Stimulated activated naive B cell treated with anti-CD40 and anti-IgM and Interleukin-4, amounts not matched to agents 10 μg/mL and 1 μg/mL and 100 μg/mL, for 72 hours (primary cell): ENCODE measurements around the gene HBM.
"Not testable (repeated sequence)": the region's sequence is repeated elsewhere in the genome, so short reads cannot be mapped to it uniquely, and the experiment has no call there.

Source experiments
- ATAC-seq, 2 donors: fragments of 150-1000 bp; cut with Tn5 transposase; replicated peaks; 2 replicates each; pipeline ENCODE4 v1.10.0; 2021; ENCODE audit warnings: moderate library complexity in 1 of 2
- DNase-seq: peaks from one replicate; pipeline ENCODE4 v3.0.0; 2021
- H3K27ac Mint-ChIP-seq: one replicate; pipeline ENCODE4 v1.8.0; 2022; ENCODE audit warnings: mild to moderate bottlenecking, mixed read lengths
- H3K27me3 Mint-ChIP-seq, 2 donors: one replicate each; pipeline ENCODE4 v1.8.0; 2022; ENCODE audit warnings: mixed read lengths in 2 of 2
- H3K36me3 Mint-ChIP-seq, 2 donors: one replicate each; pipeline ENCODE4 v1.8.0; 2022; ENCODE audit warnings: mixed read lengths in 2 of 2, mild to moderate bottlenecking in 1 of 2
- H3K4me1 Mint-ChIP-seq, 2 donors: one replicate each; pipeline ENCODE4 v1.8.0; 2022; ENCODE audit warnings: mixed read lengths in 2 of 2, mild to moderate bottlenecking in 1 of 2
- H3K4me3 Mint-ChIP-seq, 2 donors: one replicate each; pipeline ENCODE4 v1.8.0; 2022; ENCODE audit warnings: mild to moderate bottlenecking in 2 of 2, mixed read lengths in 2 of 2, moderate library complexity in 1 of 2
- H3K9me3 Mint-ChIP-seq, 2 donors: one replicate each; pipeline ENCODE4 v1.8.0; 2022; ENCODE audit warnings: mixed read lengths in 2 of 2, mild to moderate bottlenecking in 1 of 2

Gene HBM, protein sequence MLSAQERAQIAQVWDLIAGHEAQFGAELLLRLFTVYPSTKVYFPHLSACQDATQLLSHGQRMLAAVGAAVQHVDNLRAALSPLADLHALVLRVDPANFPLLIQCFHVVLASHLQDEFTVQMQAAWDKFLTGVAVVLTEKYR

DNA sequence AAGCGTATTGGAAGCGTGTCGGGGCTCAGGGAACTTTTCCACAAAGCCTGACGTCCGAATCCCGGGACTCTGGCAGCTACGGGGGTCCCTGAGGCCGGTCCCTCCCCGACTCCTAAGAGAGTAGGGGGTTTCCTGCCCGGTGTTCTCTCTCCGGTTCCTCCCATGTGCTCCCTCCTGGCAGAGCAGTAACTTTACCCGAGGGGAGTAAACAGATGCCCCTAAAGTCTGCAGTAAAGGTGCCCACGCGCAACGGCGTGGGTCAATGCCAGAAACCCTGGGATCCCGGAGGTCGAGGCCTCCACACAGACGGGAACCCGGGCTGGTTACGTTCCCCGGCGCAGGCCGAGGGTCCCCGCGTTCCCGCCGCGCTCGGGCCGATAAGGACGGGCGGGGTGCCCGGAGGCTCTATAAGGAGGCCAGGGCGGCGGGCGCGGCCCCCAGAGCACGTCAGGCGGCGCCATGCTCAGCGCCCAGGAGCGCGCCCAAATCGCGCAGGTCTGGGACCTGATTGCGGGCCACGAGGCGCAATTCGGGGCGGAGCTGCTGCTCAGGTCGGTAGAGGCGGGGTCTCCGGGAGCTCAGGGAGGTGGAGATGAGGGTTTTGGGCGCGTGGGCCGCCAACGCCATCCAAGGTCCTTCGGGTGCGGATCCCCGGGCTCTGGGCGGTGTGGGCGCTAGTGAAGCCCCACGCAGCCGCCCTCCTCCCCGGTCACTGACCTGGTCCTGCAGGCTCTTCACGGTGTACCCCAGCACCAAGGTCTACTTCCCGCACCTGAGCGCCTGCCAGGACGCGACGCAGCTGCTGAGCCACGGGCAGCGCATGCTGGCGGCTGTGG lies at the start of gene HBM:
HBM (plus strand) TSS at position 440 of the 836 bp plus-strand sequence; CDS start at position 460, 20 bp downstream.
- Mint-ChIP-seq H3K4me3 (peak within 1 kb of the TSS; percentile 41 to 78), H3K27me3 (peaks cover 50 to 73% of the 10 kb centered on the region in 2 donors), H3K36me3 (no peaks in the 10 kb centered on the region), H3K9me3 (no peaks in the 10 kb centered on the region), H3K27ac (no peak within 1 kb of the TSS), H3K4me1 (peaks cover 3 to 19% of the 10 kb centered on the region in 2 donors)
- DNase-seq, result no peak
- ATAC-seq, result peak in 1 of 2 donors; percentile 18

DNA sequence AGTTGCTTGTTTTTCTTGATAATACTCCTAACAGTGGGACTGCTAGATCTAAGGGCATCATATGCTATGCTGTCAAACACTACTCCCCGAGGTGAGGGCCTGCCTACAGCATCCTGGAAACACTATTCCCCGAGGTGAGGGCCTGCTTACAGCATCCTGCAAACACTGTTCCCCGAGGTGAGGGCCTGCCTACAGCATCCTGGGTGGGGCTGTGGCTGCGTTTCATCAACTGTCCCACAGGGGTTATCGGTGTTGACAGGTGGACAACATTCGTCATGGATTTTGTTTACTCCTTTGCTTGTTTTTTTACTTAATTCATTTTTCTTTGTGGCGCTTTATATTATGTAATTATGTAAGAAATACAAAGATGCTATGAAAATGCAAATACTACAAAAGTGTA lies 49.8 kb upstream of the HBM start:
- peaks cover 36 to 47% of the 10 kb centered on the region in 2 donors for H3K36me3 Mint-ChIP-seq
- H3K9me3 Mint-ChIP-seq, result no peaks in the 10 kb centered on the region
- no peak overlapping the region for H3K27ac Mint-ChIP-seq
- DNase-seq, result no peak
- no peak overlapping the region for H3K4me3 Mint-ChIP-seq
- no peaks in the 10 kb centered on the region for H3K27me3 Mint-ChIP-seq
- no peak for ATAC-seq
- peaks cover 10 to 12% of the 10 kb centered on the region in 2 donors for H3K4me1 Mint-ChIP-seq

DNA sequence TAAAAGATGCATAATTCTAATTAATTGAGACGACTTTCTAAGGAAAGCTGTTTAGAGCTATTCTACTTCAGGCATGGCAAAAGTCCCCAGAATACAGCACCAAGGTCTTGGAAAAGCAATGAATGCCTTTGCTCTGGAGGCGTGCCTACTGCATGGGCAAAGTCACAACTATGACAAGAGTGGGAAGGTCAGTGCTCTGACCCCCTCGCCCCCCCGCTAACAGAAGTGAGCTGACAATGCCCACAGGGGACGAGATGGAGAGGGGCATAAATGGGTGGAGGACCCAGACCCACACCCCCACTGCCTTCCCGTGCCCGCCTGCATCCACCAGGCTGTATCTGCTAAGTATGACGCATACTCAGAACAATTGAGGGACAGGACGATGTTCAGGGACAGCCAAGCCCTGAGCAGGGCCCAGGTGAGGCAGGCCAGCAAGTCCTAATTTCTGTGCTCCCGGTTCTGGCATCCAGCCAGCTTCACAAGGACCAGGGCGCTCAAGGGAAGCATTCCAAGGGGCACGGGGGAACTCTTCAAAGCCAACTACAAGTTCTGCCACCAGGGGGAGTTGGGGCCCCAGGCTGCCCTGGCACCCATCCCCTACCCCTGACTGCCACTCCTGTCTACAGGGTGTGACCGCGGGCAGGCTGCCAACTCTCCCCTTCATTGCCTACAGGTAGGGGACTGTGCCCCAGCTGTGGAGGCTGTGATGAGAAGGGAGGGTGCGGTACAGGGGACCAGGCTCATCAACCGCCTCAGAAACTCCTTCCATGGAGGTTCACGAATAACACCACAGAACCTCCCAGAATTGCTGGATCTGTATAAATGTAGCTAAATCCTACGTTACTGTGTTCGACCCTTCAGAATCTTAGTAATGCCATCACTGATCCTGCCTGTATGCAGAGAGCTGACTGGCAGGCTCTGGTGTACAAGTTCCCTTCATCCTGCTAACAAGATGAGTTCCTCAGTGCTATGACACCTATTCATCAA lies 48.1 kb upstream of the HBM start:
- H3K4me3 Mint-ChIP-seq, result no peak overlapping the region
- DNase-seq (peak; percentile 34), ATAC-seq (peak; percentile 88)
- no peaks in the 10 kb centered on the region for H3K27me3 Mint-ChIP-seq
- peaks cover 25 to 38% of the 10 kb centered on the region in 2 donors for H3K36me3 Mint-ChIP-seq
- H3K27ac Mint-ChIP-seq, result no peak overlapping the region
- H3K9me3 Mint-ChIP-seq, result no peaks in the 10 kb centered on the region
- H3K4me1 Mint-ChIP-seq, result peaks cover 10 to 12% of the 10 kb centered on the region in 2 donors

DNA sequence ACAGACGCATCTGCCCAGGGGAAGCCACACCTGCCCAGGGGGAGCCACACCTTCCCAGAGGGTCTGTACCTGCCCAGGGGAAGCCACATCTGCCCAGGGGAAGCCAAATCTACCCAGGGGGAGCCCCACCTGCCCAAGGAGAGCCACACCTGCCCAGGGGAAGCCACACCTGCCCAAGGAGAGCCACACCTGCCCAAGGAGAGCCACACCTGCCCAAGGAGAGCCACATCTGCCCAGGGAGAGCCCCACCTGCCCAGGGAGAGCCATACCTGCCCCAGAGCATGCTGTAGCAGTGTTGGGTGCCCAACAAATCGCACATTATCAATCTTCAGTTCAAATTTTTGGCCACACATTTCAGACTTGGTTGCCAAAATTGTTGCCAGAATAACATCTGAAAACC lies 46.9 kb upstream of the HBM start:
- no peaks in the 10 kb centered on the region for H3K9me3 Mint-ChIP-seq
- no peak overlapping the region for H3K27ac Mint-ChIP-seq
- H3K4me3 Mint-ChIP-seq, result no peak overlapping the region
- H3K27me3 Mint-ChIP-seq, result no peaks in the 10 kb centered on the region
- peaks cover 6 to 9% of the 10 kb centered on the region in 2 donors for H3K4me1 Mint-ChIP-seq
- H3K36me3 Mint-ChIP-seq, result peaks cover 20 to 38% of the 10 kb centered on the region in 2 donors
- no peak for DNase-seq
- ATAC-seq, result no peak

DNA sequence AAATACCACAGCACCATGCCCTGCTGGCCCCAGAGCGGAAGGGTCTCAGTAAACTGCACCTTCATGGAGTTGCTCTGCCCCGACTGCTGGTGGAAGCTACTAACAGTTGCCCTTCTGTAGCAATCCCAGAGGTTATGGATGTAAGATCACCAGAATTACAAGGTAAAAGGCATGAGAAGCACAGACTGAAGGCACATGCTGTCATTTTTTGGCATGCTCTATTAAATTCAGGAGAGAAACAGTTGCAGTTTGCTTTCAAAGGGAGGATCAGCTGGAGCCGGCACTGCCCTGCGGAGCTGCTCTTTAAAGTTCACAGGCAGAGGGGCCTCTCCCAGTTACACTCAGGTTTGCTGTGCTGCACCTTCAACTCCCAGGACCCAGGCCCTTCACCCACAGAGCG lies 46.5 kb upstream of the HBM start:
- Mint-ChIP-seq H3K4me3 (no peak overlapping the region), H3K36me3 (peaks cover 18 to 38% of the 10 kb centered on the region in 2 donors), H3K27ac (no peak overlapping the region), H3K9me3 (no peaks in the 10 kb centered on the region), H3K4me1 (peaks cover 2 to 6% of the 10 kb centered on the region in 2 donors), H3K27me3 (no peaks in the 10 kb centered on the region)
- no peak for ATAC-seq
- no peak for DNase-seq

DNA sequence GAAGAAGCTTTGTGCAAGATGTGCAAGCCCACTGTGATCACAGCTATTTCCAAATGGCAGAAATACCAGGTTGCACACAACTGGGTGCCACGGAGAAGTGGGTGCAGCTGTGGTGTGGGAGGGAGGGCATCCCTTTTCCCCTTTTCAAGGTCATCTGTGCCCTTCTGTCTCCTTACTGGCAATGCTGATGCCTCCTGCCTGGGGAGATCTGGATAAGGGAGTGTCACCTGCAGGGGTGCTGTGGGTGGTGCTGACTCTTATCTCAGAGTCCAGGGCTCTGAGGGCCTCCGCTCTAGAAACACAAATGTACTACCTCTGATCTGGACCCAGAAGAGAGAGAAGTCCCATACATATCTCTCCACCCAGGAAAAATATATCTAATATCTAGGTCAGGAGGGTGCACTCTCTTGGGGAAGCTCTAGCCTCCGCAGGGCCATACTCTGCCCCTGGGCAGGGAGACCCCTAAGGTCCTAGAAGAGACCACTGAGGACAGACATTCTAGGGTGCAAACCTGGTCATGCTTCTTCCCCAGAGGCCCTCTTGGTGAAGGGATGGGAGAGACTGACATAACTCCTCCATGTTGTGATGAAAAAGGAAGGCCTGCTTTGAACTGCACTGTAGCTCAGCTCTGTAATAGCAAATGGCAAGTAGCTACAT lies 45.8 kb upstream of the HBM start:
- H3K4me3 Mint-ChIP-seq, result no peak overlapping the region
- no peaks in the 10 kb centered on the region for H3K9me3 Mint-ChIP-seq
- no peak for DNase-seq
- H3K36me3 Mint-ChIP-seq, result peaks cover 18 to 36% of the 10 kb centered on the region in 2 donors
- no peaks in the 10 kb centered on the region for H3K27me3 Mint-ChIP-seq
- H3K27ac Mint-ChIP-seq, result no peak overlapping the region
- no peak for ATAC-seq
- H3K4me1 Mint-ChIP-seq, result peaks cover 0 to 5% of the 10 kb centered on the region in 2 donors

DNA sequence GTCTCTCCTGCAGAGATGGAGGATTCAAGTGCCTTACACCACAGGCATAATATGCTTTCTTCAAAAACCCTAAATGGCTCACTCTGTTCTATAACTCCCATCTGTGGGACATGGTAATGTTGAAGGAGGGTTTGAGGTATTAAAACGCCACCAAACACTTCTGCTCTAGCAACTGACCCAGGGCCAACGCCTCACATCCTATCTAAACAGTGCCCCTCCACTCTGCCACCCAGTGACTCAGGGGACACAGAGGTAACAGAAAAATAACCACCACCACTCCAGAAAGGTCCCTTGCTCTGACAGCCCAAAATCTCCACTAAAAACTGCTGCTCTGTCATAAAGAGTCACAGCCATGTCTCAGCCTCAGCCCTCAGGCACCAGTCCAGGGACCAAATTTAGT lies 45.0 kb upstream of the HBM start:
- Mint-ChIP-seq H3K4me3 (no peak overlapping the region), H3K4me1 (peaks cover 0 to 7% of the 10 kb centered on the region in 2 donors), H3K9me3 (no peaks in the 10 kb centered on the region), H3K27ac (no peak overlapping the region), H3K36me3 (peaks cover 19 to 34% of the 10 kb centered on the region in 2 donors), H3K27me3 (no peaks in the 10 kb centered on the region)
- ATAC-seq (no peak), DNase-seq (no peak)

DNA sequence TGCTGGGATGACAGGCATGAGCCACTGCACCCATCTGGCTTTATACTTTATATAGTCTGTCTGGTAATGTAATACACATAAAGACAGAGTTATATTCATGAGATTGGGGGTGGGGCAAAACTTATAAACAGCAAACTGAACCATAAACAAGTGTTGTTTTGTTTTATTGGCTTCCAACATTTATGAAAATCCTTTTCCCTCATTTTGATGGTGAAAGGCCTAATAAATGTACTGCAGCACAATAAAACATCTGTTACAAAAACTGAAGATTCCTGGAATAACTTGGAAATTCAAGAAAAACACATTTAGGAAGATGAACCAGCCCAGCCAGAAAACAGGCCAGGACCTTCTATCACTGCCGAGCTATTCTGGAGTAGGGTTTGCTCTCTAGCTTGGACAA lies 43.4 kb upstream of the HBM start:
- Mint-ChIP-seq H3K4me1 (peaks cover 0 to 9% of the 10 kb centered on the region in 2 donors), H3K4me3 (no peak overlapping the region), H3K27me3 (no peaks in the 10 kb centered on the region), H3K27ac (no peak overlapping the region), H3K36me3 (peaks cover 15 to 28% of the 10 kb centered on the region in 2 donors), H3K9me3 (no peaks in the 10 kb centered on the region)
- DNase-seq, result no peak
- no peak for ATAC-seq

DNA sequence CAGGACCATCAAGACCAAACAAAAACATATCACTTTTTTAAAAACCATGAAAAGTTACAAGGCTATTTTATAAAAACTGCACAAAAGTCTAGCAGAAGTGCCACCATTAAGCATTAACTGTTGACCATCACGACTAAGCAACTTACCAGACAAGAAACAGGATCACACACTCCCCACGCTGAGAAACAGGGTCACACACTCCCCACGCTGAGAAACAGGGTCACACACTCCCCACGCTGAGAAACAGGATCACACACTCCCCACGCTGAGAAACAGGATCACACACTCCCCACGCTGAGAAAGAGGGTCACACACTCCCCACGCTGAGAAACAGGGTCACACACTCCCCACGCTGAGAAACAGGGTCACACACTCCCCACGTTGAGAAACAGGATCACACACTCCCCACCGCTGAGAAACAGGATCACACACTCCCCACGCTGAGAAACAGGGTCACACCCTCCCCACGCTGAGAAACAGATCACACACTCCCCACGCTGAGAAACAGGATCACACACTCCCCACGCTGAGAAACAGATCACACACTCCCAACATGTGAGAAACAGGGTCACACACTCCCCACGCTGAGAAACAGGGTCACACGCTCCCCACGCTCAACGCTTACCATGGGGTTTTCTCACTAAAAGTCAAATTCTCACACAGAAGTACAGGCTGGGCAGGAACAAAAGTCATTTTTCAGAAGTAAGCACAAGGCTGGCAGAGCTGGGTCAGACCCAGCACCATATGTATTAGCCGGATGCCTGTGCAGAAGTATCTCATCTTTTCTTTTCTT lies 42.0 kb upstream of the HBM start:
- not testable (repeated sequence) for H3K4me1 Mint-ChIP-seq, H3K4me3 Mint-ChIP-seq, H3K27ac Mint-ChIP-seq, H3K9me3 Mint-ChIP-seq, ATAC-seq, H3K27me3 Mint-ChIP-seq, DNase-seq
- H3K36me3 Mint-ChIP-seq, result peaks cover 11 to 23% of the 10 kb centered on the region in 2 donors

DNA sequence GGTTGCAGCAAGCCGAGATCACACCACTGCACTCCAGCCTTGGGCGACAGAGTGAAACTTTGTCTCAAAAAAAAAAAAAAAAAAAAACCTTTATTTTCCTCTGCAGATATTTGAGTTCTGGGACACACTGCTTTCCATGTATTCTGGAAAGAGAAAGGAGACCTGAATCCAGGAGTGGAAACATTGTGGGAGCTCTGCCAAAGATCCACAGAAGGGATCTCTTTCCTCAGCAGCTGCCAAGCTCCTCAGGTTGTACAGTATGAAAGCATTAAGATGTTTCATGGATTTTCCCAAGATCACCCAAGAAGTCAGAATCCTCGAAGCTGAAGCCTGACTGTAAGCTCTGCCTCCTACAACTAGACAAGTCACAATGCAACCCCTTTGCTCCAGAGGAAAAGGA lies 40.8 kb upstream of the HBM start:
- H3K4me3 Mint-ChIP-seq, result no peak overlapping the region
- H3K9me3 Mint-ChIP-seq, result no peaks in the 10 kb centered on the region
- peaks cover 5 to 8% of the 10 kb centered on the region in 2 donors for H3K4me1 Mint-ChIP-seq
- peaks cover 19 to 27% of the 10 kb centered on the region in 2 donors for H3K36me3 Mint-ChIP-seq
- no peak overlapping the region for H3K27ac Mint-ChIP-seq
- no peaks in the 10 kb centered on the region for H3K27me3 Mint-ChIP-seq
- no peak for ATAC-seq
- DNase-seq, result no peak

DNA sequence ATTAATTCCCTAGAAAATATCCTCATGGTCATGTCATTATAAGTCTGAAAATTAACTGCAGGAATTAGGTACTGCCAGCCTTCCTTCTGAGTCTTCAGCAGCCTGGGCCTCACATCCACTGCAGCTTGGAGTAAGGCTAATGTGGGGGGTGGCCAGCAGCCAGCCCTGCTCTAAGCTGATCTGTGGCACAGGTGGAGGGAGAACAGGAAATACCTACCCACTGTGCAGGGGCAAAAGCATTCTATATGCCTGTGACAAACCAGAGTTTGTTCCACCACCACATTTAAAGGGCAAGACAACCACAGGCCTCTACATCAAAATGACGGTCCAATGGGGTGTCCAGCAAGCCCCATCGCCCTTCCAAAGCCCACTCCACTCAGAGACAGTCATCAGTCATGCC lies 36.7 kb upstream of the HBM start:
- no peak for ATAC-seq
- Mint-ChIP-seq H3K27me3 (no peaks in the 10 kb centered on the region), H3K9me3 (no peaks in the 10 kb centered on the region), H3K27ac (peak overlapping the region; percentile 14), H3K4me3 (no peak overlapping the region), H3K36me3 (peaks cover 17 to 27% of the 10 kb centered on the region in 2 donors), H3K4me1 (peaks cover 13 to 14% of the 10 kb centered on the region in 2 donors)
- no peak for DNase-seq

DNA sequence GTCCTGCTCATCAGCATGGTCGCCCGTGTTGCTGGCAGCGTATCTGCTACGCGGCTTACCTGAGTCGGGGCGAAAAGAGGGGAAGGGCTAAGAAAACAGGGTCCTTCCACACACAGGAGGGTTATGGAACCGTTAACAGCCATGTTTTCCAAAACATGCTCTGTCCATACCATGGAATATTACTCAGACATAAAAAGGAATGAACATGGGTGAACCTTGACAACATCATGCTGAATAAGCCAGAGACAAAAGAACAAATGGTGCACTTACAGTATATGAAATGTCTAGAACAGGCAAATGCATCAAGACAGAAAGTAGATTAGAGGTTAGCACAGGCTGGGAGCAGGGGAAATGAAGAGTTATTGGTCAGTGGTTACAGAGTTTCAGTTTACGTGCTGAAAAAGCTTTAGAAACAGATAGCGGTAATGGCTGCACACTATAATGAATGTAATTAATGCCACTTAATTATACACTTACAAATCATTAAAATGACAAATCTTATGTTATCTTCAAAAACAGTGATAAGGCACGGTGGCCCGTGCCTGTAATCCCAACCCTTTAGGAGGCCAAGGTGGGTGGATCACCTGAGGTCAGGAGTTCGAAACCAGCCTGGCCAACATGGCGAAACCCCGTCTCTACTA lies 35.1 kb upstream of the HBM start:
- Mint-ChIP-seq H3K4me1 (peaks cover 15 to 25% of the 10 kb centered on the region in 2 donors), H3K4me3 (no peak overlapping the region), H3K27me3 (no peaks in the 10 kb centered on the region), H3K9me3 (no peaks in the 10 kb centered on the region), H3K36me3 (peaks cover 16 to 31% of the 10 kb centered on the region in 2 donors), H3K27ac (no peak overlapping the region)
- ATAC-seq, result no peak
- DNase-seq, result no peak

DNA sequence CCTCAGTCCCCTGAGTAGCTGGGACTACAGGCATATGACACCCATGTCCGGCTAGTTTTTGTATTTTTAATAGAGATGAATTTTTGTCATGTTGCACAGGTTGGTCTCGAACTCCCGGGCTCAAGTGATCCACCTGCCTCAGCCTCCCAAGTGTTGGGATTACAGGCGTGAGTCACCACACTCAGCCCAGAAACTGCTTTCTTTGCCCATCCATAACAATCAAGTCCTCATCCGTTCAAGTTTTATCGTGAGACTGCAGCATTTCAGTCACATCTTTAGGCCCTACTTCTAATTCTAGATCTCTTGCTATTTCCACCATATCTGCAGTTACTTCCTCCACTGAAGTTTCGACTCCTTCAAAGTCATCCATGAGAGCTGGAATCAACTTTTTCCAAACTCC lies 33.7 kb upstream of the HBM start:
- H3K9me3 Mint-ChIP-seq, result no peaks in the 10 kb centered on the region
- no peak for DNase-seq
- no peaks in the 10 kb centered on the region for H3K27me3 Mint-ChIP-seq
- no peak overlapping the region for H3K27ac Mint-ChIP-seq
- peaks cover 14 to 32% of the 10 kb centered on the region in 2 donors for H3K36me3 Mint-ChIP-seq
- no peak overlapping the region for H3K4me3 Mint-ChIP-seq
- H3K4me1 Mint-ChIP-seq, result peaks cover 17 to 29% of the 10 kb centered on the region in 2 donors
- ATAC-seq, result no peak
